Amniotic stem cell (primary cell): ENCODE results near the gene BLOC1S6.

Experiments
- DNase-seq: peaks from one replicate; lab custom pipeline; 2025; lab: John Stamatoyannopoulos, UW

BLOC1S6 gene, protein sequence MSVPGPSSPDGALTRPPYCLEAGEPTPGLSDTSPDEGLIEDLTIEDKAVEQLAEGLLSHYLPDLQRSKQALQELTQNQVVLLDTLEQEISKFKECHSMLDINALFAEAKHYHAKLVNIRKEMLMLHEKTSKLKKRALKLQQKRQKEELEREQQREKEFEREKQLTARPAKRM

DNA sequence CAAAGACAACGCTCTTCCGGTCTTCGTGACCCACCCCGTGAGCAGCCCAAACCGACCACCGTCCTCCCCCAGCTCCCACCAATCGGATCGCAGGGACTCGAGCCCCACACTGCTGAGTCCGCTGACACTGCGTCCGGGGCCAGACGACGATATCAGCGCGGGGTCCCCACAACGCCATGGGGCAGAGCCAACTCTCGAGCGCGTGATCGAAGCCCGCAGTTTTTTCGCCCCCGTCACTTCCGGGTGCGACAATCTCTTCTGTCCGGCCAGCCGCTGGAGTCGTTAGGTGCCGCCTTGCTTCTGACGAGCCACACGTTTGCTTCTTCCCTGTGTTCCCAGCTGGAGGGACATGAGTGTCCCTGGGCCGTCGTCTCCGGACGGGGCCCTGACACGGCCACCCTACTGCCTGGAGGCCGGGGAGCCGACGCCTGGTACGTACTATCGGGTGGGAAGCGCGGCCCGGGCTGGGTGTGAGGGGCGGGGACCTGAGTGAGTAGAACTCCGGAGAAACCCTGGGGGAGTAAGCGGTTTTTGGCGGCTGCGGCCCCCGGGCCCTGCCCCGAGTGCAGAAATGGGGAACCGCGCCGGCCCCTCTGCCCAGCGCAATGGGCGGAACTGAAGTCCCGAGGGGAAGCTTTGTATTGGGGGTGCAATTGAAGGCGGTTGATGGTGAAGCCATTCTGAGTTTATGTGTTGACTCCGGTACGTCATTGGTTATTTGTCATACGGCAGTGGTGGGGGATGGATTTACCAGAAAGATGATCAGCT, at the start of gene BLOC1S6:
BLOC1S6 (plus strand) TSS at position 285 of the 768 bp plus-strand sequence; CDS start at position 350, 65 bp downstream.
- peak; percentile 91 for DNase-seq

DNA sequence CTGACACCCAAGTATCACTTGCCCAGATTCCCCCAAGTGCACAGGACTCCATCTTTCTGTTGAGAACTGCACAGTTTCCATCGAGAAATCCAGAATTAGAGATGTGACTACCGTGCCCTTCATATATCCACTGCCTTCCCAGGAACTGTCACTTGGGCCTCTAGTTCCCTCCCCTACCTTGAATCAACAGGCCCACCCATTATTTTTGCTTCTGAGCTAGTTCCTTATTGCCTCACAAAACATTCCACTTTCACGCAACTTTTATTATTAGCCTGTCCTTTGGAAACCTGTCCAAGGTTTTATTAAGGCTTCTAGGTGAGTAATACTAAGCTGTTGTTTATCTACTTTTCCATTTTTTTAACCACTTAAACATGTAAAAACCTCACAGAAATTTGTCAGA, 47.5 kb upstream of the BLOC1S6 start:
- no peak for DNase-seq

DNA sequence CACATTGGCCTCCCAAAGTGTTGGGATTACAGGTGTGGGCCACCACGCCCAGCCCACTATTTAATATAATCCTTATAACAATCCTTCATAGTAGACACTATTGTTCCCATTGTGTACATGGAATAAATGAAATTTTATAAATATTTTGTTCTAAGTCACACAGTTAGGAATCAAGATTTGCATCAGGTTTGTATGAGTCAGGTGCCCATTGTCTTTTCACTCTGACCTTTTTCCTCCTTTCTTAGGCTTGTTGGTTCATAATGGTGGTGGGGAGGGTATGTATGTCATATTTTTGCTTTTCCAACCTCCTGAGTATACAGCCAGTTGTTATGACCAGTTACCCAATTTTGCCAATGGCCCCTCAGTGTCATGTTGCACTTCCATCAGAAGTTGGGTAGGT, 46.6 kb upstream of the BLOC1S6 start:
- no peak for DNase-seq

DNA sequence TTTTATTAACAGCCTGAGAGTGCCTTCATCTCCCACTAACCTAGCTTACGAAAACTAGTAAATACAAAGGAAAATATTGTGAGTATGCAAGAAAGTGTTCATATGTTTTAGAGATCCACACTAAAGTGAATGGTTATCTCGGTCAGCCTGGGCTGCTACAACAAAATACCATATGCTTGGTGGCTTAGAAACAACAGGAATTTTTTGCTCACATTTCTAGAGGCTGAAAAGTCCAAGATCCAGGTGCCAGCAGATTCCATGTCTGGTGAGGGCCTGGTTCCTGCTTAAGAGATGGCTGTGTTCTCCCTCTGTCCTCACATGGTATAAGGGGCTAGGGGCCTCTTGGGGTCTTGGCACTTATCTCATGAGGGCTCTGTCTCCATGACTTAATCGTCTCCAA, 44.1 kb upstream of the BLOC1S6 start:
- DNase-seq, result no peak

DNA sequence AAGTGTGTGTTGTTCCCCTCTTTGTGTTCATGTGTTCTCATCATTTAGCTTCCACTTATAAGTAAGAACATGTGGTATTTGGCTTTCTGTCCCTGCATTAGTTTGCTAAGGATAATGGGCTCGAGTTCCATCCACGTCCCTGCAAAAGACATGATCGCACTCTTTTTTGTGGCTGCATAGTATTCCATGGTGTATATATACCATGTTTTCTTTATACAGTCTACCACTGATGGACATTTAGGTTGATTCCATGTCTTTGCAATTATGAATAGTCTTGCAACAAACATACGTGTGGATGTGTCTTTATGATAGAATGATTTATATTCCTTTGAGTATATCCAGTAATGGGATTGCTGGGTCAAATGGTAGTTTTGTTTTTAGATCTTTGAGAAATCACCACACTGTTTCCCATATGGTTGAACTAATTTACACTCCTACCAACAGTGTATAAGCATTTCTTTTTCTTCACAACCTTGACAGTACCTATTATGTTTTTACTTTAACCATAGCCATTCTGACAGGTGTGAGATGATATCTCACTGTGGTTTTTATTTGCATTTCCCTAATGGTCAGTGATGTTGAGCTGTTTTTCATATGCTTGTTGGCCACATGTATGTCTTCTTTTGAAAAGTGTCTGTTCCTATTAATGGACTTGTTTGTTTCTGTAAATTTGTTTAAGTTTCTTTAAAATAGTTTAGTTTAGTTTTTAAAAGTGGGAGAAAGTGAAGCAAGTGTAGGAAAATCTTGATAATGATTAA, 42.7 kb upstream of the BLOC1S6 start:
- no peak for DNase-seq

DNA sequence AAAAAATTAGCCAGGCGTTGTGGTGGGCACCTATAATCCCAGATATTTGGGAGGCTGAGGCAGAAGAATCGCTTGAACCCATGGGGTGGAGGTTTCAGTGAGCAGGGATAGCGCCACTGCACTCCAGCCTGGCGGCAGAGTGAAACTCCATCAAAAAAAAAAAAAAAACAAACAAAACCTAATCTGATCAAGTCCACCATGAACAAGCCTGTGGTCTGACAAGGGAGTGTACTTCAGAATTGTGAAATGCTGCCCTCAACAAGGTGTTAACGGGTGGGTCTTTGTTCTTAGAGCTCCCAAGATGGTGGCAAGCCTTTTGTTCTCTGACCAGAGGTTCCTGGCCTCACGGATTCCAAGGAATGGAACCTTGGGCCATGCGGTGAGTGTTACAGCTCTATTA, 40.4 kb upstream of the BLOC1S6 start:
- DNase-seq, result no peak

DNA sequence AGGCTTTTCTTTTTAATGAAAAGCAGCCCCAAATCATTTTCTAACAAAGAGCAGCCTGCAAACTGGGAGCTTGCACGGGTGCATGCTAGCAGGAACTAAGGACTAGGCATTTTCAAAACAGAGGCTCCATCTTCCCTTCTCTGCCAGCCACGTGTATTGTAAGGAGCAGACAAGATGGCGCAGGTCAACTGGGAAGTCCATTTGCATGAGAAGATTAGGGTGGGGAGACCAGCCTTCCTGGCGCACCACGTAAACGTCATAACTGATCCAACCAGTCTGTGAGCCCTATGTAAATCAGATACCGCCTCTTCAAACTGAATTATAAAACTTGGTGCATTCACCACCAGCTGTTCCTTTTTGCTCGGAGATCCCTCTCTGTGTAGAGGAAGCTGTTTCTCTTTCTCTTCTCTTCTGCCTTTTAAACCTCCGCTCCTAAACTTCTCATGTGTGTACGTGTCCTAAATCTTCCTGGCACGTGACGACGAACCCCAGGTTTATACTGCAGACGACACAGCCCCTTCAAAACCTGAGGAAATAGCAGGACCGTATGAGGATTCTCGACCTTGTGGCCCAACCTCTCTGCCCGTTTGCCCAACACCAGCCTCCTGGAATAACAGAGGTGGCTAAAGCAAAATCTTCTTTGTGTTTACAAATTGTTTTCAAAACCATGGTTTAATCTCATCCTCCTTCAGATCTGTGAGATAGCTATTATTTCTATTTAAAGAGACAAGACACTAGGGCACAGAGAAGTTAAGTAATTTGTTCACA, 38.2 kb upstream of the BLOC1S6 start:
- no peak for DNase-seq

DNA sequence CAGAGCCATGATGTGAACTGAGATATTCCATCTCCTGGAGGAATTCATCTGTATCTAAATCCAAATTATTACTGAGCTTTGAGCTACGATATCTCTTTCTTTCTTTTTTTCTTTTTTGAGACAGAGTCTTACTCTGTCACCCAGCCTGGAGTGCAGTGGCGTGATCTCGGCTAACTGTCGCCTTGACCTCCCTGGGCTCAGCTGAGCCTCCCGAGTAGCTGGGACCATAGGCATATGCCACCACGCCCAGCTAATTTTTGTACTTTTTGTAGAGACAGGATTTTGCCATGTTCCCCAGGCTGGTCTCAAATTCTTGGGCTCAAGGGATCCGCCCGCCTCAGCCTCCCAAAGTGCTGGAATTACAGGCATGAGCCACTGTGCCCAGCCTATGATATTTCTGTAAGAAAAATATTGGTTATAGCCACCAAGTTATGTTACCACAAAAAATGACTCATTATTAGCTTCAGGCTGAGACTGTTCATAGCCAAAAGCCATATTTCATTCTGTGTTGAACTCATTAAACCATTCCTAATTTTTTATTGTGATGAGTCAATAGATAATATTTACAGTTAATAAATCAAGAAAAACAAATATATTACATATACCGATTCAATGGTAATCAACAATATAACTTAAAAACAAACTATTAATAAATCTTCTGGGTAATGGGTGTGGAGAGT, 37.5 kb upstream of the BLOC1S6 start:
- no peak for DNase-seq

DNA sequence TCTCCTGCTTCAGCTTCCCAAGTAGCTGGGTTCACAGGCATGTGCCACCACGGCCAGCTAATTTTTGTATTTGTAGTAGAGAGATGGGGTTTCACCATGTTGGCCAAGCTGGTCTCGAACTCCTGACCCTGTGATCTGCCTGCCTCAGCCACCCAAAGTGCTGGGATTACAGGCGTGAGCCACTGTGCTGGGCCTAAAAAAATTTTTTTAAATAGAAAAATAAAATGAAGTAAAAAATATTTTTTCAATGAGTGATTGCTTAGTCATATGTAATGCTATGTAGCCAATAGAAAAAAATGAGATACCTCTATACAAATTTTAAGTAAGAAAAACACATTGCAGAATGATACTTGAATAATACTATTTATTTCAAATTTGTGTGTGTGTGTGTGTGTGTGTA, 36.7 kb upstream of the BLOC1S6 start:
- DNase-seq, result peak; percentile 13

DNA sequence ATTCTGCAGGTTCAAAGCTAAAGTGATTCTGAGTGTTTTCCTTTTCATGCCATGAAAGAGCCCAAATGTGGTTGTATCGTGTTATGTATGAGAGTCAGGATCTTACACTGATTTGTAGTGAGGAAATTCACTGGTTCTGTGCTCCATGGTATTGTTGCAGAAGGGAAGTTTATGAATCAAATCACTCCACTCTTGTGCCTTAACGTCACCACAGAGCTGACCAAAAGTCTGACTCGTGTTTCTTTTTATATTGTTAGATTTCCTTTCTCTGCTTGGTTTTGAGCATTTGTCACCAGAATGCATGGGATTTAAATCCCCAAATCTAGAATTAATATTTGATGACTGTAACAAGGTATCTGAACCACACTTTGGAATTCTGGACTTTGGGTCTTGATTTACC, 35.5 kb upstream of the BLOC1S6 start:
- DNase-seq, result no peak

DNA sequence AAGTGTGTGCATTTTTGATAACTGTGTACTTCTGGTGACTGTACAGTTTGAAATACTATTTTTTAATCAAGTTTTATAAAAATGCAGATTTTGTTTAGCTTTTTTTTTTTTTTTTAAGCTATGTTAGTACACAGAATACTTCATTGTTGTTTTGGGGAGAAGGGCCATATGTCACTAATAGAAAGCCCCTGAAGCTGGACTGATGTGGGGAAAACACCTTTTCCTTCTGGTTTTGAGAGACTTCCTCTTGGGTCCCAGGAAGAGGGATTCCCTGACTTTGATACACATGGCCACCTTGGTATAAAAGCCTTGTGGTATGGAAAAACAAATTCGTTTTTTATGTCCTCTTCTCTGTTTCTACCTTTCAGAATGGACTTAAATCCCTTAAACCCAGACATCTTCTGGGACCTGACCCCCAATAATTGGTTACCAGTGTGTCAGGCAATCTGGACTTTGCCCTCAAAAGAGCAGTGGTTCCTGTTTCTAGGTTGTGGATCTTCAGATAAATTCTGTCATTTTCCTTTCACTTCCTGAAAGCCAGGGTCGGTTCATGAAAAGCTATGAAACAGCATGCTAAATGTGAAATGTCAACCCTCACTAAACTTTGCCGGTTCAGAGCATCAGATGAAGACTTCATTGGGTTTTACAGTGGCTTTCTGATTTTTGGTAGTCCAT, 31.1 kb upstream of the BLOC1S6 start:
- DNase-seq, result no peak

DNA sequence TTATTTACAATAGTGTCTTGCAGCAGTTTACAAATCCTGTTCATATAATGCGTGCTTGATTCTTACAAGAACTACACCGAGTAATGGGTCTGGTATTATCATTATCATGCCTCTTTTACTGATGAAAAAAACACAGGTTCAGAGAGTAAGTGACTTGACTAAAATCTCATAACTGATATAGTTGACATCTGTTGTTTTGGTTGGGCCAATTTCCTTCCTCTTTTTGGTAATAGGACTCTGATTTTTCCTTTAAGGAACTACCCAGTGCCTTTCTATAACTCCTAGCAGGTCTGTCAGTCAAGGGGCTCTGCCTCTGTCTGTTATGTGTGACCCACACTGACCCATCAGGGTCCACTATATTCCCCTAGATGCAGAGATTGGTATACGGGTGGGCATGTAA, 14.6 kb upstream of the BLOC1S6 start:
- no peak for DNase-seq

DNA sequence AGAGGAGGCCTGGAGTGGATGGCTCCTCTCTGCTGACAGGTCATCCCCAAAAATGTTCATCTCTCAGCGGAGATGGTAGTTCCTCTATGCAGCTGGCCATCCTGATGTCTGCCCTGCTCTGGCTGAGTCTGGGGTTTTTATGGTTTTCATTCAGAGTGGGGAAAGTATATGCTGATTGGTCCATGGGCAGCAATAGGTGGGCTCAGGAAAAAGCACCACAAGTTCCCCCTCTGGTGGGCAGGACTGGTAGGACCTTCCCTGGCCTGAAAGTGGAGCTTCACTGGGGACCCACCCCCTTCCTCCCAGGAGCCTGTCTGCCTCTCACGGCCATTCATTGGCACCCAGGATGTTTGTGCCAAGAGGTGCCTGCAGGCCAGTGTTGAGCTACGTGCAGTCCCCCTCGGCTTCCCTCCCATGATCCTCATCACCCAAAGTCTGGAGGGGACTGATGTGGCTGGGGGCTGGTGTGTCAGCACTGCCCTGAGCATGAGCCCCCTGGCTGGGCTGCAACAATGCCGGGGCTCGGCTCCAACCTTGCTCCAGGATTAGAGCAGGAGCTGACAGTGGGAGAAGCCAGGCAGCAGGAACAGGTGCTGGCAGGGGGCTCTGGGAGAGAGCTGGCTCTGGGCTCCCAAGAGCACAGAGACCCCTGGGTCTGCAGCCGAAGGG, 13.1 kb upstream of the BLOC1S6 start:
- no peak for DNase-seq

DNA sequence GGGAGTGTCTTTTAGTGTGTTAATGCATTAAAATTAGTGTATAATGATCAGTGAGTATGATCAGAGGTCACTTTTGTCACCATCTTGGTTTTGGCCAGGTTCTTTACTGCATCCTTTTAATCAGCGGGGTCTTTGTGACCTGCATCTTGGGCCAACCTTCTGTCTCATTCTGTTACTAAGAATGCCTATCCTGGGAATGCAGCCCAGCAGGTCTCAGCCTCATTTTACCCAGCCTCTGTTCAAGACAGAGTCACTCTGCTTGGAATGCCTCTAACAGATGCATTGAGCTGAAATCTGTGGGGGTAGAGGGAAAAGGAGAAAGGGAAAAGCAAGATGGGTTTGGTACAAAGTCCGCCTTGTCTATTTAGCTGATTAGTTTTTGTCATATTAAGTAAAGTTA, 5.3 kb upstream of the BLOC1S6 start:
- no peak for DNase-seq

DNA sequence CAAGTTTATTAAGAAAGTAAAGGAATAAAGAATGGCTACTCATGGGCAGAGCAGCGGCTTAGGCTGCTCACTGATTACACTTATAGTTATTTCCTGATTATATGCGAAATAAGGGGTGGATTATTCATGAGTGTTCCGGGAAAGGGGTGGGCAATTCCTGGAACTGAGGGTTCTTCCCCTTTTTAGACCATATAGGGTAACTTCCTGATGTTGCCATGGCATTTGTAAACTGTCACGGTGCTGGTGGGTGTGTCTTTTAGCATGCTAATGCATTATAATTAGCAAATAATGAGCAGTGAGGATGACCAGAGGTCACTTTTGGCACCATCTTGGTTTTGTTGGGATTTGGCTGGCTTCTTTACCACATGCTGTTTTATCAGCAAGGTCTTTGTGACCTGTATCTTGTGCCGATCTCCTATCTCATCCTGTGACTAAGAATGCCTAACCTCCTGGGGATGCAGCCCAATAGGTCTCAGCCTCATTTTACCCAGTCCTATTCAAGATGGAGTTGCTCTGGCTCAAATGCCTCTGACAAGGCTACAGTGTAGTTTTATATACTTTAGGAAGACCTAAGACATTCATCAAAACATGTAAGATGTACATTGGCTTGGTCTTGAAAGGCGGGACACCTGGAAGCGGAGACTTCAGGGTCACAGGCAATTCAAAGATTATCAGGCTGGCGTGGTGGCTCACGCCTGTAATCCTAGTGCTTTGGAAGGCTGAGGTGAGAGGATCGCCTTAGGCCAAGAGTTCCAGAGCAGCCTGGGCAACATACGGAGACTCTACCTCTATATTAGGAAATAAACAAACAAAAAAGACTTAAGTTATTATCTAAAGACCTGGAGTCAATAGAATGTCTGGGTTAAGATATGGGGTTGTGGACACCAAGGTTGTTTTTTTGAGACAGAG, 3.2 kb upstream of the BLOC1S6 start:
- DNase-seq, result no peak

DNA sequence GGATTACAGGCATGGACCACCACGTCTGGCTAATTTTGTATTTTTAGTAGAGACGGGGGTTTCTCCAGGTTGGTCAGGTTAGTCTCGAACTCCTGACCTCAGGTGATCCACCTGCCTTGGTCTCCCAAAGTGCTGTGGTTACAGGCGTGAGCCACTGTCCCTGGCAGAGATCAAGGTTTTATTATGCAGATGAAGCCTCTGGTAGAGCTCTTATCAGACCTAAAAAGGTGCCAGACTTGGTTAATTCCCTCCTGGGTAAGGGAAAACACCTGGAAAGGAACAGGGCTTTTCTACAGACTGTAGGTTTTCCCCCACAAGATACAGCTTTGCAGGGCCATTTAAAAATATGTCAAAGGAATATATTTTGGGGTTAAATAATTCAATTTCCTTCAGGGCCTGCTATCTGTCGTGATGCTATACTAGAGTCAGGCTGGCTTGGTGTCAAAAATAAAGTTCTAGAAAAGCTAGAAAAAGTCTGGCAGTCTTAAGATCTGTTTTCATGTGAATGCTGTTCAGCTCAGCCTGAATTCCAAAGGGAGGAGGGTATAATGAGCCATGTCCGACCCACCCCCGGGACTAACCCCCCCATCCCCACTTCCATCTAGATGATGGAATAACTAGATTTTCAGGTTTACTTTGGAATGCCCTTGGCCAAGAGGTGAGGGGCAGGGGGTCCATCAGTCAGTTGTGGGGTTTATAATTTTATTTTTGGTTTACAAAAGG, 1.9 kb upstream of the BLOC1S6 start:
- DNase-seq, result no peak

DNA sequence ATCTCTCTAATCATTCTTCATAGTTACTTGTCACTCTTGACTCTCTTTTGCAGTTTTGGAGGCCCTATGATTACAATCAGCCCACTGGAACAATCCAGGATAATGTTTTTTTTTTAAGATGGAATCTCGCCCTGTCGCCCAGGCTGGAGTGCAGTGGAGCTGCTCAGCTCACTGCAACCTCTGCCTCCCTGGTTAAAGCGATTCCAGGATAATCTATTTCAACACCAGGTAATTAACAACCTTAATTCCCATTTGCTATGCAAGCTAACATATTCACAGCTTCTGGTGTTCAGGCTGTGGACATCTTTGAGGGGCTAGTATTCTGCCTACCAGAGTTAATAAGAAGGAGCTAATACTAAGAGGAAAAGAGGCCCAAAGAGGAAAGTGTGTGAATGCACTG, 1.1 kb upstream of the BLOC1S6 start:
- no peak for DNase-seq

DNA sequence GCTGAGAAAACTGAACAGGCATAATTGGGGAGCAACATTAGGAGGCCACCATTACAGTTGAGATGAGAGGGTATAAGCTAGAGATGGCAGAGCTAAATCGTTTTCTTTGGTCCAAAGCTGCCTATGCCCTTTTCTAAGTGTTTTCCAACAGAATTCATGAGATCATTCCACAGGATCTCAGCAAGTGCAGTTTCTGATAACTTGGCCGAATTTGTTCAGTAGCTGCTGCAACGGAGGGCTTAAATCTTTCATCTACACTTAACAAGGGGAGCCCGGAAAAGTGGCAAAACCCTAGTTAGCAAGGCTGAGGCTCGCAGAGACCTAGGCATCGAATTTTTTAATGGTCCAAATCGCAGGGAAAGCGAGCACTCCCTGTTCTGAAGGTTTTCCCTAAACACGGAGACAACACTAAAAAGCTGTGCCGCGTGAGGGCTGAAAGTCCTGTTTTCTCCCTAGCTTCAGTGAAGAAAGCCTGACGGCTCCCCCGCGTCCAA, 531 bp upstream of the BLOC1S6 start:
- no peak for DNase-seq

DNA sequence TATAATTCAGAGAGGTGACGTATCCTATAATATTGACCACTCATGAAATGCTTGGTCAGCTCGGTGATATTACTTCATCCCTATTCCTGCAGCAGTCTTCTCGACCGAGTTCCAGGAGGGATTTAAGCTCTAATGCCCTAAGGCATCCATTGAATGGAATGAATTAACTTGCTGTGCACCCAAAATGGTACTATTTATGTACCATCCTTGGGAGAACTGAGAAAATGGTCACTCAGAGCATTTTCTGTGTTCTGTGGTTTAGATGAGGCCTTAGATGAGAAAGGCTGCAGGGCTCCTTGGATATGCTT, 638 bp downstream of the BLOC1S6 start:
- no peak for DNase-seq
